OCI-LY3 (cell line): Measurements from ENCODE around the gene NR1H4.

Source experiments
- EZH2phosphoT487 ChIP-seq: fragments of 200-600 bp; shearing (Covaris generic); IDR thresholded peaks from 2 replicates; pipeline ENCODE4 v1.6.1; 2018; ENCODE audit warnings: antibody characterized with exemption, mixed run types, low read depth
- TF ChIP-seq, protein P1 (sequence below): fragments of 200-600, 300-600 bp; sonication (generic); IDR thresholded peaks from 2 replicates; pipeline ENCODE4 v1.5.1; 2014; ENCODE audit warnings: antibody characterized with exemption, low read length, low read depth

- TF ChIP-seq, protein P1, sequence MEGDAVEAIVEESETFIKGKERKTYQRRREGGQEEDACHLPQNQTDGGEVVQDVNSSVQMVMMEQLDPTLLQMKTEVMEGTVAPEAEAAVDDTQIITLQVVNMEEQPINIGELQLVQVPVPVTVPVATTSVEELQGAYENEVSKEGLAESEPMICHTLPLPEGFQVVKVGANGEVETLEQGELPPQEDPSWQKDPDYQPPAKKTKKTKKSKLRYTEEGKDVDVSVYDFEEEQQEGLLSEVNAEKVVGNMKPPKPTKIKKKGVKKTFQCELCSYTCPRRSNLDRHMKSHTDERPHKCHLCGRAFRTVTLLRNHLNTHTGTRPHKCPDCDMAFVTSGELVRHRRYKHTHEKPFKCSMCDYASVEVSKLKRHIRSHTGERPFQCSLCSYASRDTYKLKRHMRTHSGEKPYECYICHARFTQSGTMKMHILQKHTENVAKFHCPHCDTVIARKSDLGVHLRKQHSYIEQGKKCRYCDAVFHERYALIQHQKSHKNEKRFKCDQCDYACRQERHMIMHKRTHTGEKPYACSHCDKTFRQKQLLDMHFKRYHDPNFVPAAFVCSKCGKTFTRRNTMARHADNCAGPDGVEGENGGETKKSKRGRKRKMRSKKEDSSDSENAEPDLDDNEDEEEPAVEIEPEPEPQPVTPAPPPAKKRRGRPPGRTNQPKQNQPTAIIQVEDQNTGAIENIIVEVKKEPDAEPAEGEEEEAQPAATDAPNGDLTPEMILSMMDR: no peak
- no peak for TF ChIP-seq EZH2phosphoT487
These were observed 61.1 kb downstream of the NR1H4 start for GRCh38 chr12:100534625-100535227.
